Ishikawa (cell line): Measurements from ENCODE around the gene C9orf43.

ENCODE experiments used
- CEBPB ChIP-seq: IDR thresholded peaks from 2 replicates; pipeline ENCODE4 v1.6.1; 2012
- CREB1 ChIP-seq: IDR thresholded peaks from 2 replicates; pipeline ENCODE4 v1.6.1; 2012; ENCODE audit warnings: low read depth
- EGR1 ChIP-seq: IDR thresholded peaks from 2 replicates; pipeline ENCODE4 v1.6.1; 2012
- EP300 ChIP-seq: IDR thresholded peaks from 2 replicates; pipeline ENCODE4 v1.6.1; 2012; ENCODE audit warnings: borderline replicate concordance
- FOXM1 ChIP-seq: IDR thresholded peaks from 2 replicates; pipeline ENCODE4 v1.6.1; 2012; ENCODE audit warnings: low read depth, borderline replicate concordance
- MAX ChIP-seq: IDR thresholded peaks from 2 replicates; pipeline ENCODE4 v1.6.1; 2012
- NFIC ChIP-seq: IDR thresholded peaks from 2 replicates; pipeline ENCODE4 v1.6.1; 2012
- RAD21 ChIP-seq: IDR thresholded peaks from 2 replicates; pipeline ENCODE4 v1.6.1; 2012; ENCODE audit warnings: low read depth
- REST ChIP-seq: IDR thresholded peaks from 2 replicates; pipeline ENCODE4 v1.6.1; 2012; ENCODE audit warnings: low read depth, mild to moderate bottlenecking
- TAF1 ChIP-seq: IDR thresholded peaks from 2 replicates; pipeline ENCODE4 v1.6.1; 2012; ENCODE audit warnings: low read depth, mild to moderate bottlenecking
- TCF12 ChIP-seq: IDR thresholded peaks from 2 replicates; pipeline ENCODE4 v1.6.1; 2012; ENCODE audit warnings: low read depth
- TEAD4 ChIP-seq: IDR thresholded peaks from 2 replicates; pipeline ENCODE4 v1.6.1; 2012
- USF1 ChIP-seq: IDR thresholded peaks from 2 replicates; pipeline ENCODE4 v1.6.1; 2012
- YY1 ChIP-seq: IDR thresholded peaks from 2 replicates; pipeline ENCODE4 v1.6.1; 2012; ENCODE audit warnings: low read depth
- ZBTB7A ChIP-seq: IDR thresholded peaks from 2 replicates; pipeline ENCODE4 v1.6.1; 2012; ENCODE audit warnings: low read depth

Gene C9orf43, protein sequence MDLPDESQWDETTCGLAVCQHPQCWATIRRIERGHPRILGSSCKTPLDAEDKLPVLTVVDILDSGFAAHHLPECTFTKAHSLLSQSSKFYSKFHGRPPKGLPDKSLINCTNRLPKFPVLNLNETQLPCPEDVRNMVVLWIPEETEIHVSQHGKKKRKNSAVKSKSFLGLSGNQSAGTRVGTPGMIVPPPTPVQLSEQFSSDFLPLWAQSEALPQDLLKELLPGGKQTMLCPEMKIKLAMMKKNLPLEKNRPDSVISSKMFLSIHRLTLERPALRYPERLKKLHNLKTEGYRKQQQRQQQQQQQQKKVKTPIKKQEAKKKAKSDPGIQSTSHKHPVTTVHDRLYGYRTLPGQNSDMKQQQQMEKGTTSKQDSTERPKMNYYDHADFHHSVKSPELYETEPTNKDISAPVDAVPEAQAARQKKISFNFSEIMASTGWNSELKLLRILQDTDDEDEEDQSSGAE

GRCh38 chr9:113410207-113410864 lies at the start of gene C9orf43, which contains the start of gene POLE3:
TSS of gene C9orf43 (plus strand) at chr9:113410747. CDS start at chr9:113413494, 2,747 bp downstream.
TSS of gene POLE3 (minus strand) at chr9:113410675. CDS start at chr9:113410293, 382 bp downstream.
- TF ChIP-seq TEAD4 (peak; percentile 37), EP300 (peak; percentile 37; the same call in 1 of the 2 replicates), CREB1 (no peak; the same call in 1 of the 2 replicates), TCF12 (no peak; the same call in none of the 2 replicates), MAX (peak; percentile 97), REST (no peak), NFIC (0 out of 2 replicates have a peak, but pooled peaks have one; percentile 16), ZBTB7A (0 out of 2 replicates have a peak, but pooled peaks have one; percentile 27), USF1 (peak; percentile 97), EGR1 (peak; percentile 94), TAF1 (peak; percentile 67), FOXM1 (no peak; the same call in 1 of the 2 replicates), RAD21 (no peak), CEBPB (0 out of 2 replicates have a peak, but pooled peaks have one; percentile 10), YY1 (peak; percentile 81)

DNA sequence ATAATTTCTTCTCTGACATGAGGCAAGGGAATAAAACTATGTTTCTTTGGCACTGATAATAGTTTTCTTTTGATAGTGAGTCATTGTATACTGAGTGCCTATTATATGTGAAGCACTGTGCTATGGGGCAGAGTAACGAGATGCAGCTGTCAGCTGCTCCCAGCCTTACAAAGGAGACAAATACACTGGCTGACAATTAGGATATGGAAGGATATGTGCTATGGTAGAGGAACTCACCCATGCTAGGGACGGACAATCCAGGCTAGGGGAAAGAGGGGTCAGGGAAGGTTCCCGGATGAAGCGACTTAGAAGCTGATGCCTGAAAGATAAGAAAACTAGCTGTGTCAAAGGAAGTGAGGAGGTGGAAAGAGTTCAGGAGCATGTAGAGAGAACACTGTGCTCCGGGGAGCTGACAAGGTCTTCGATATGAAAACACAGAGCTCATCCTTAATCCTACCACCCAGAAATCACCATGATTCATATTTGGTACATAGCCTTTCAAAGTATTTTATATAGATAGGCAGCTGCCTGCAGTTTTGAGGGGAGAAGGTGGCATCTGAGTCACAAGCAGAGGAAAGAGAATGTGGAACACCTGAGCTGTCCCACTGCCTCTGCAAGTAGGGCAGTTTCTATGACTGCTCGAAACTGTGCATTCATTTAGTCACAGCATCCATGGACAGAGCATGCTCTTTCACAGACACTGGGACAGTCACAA lies 49.1 kb upstream of the C9orf43 start:
- no peak for TF ChIP-seq USF1
- TF ChIP-seq FOXM1 = no peak
- no peak for TF ChIP-seq CEBPB
- TF ChIP-seq TCF12 = no peak
- no peak for TF ChIP-seq REST
- no peak for TF ChIP-seq YY1
- TF ChIP-seq TAF1 = no peak
- TF ChIP-seq RAD21 = no peak
- no peak for TF ChIP-seq EGR1
- TF ChIP-seq MAX = no peak
- TF ChIP-seq TEAD4 = no peak
- no peak for TF ChIP-seq EP300
- TF ChIP-seq ZBTB7A = no peak
- no peak for TF ChIP-seq CREB1
- TF ChIP-seq NFIC = no peak

- no peak for TF ChIP-seq CEBPB
- TF ChIP-seq REST = no peak
- TF ChIP-seq TAF1 = no peak
- no peak for TF ChIP-seq CREB1
- TF ChIP-seq RAD21 = no peak
- TF ChIP-seq MAX = no peak
- no peak for TF ChIP-seq USF1
- no peak for TF ChIP-seq EGR1
- no peak for TF ChIP-seq TCF12
- TF ChIP-seq TEAD4 = no peak
- no peak for TF ChIP-seq EP300
- TF ChIP-seq ZBTB7A = no peak
- no peak for TF ChIP-seq FOXM1
These were observed 47.2 kb upstream of the C9orf43 start for GRCh38 chr9:113363336-113363735.
